Measurements from ENCODE around the gene MT1F. TPM values are rescaled to one million over a fixed set of nuclear protein-coding genes. Genes with fewer than 3 reads are reported as not detected.

The MT1F gene
- total and polyA plus RNA-seq, 9 donors, result 0.35 to 3.9 (median 1.3) TPM; not detected in 1

DNA sequence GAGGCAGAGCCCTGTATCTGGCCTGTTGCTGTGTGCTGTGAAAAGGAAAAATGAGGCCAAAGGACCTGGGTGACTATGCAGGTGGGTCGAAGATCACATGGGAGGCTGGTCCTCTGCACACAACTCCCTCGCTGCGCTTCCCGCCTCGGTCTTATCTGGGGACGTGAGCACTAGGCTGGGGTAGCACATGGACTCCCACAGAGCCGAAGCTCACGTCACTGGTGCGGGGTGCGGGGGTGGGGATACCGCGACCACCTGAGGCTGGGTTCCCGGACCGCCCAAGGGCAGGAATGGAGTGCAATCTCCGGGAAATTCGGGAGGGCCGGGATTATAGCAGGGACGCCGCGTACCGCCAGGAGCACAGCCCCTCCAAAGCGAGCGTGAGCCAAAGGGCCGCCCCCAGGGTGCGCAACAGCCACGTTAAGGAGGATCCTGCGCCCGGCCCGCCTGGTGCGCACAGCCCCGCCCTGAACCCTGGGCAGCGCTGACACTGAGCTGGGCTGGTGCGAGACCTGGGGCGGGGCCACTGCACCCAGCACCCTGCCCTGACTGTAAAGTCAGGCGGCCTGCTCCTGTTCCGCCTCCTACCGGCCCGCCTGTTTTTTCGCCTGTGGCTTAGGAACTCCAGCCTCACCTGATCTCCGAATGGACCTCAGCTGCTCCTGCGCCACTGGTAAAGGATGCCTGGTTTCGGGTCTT is 14.5 kb upstream of the MT1F start:
- no peaks in the 10 kb centered on the region for H3K36me3 ChIP-seq (ENCODE audit: control insufficient read depth, insufficient read depth, low read length)
- H3K4me1 ChIP-seq (ENCODE audit: control insufficient read depth, insufficient read depth, low read length), result peaks cover 17% of the 10 kb centered on the region
- no peaks in the 10 kb centered on the region for H3K9me3 ChIP-seq (replicated peaks; ENCODE audit: control insufficient read depth, low read depth, low read length)
- H3K4me3 ChIP-seq (ENCODE audit: low read length), result no peak overlapping the region
- 3% methylated on average over 35 of the region's 42 CpGs for WGBS (ENCODE audit: insufficient coverage)
- H3K27me3 ChIP-seq (ENCODE audit: control insufficient read depth, insufficient read depth, low read length), result peaks cover 90% of the 10 kb centered on the region
- DNase-seq, result peak; percentile 22
- no peak overlapping the region for H3K27ac ChIP-seq (ENCODE audit: low read length)

DNA sequence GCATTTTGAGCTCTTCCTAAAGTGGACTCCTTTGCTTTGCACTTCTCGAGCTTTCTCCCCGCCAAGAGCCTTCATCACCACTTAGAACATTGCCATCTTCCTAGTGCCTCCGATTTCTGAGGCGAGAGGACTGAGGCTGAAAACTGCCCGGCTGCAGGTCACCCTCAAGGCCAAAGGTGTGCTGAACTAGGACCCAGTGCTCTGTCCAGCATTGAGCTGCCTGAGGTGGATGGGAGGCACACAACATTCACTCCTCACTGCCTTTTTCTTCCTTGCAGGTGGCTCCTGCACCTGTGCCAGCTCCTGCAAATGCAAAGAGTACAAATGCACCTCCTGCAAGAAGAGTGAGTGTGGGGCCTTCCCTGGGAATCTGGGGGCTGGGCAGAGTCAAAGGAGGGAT is 13.9 kb upstream of the MT1F start:
- WGBS (ENCODE audit: insufficient coverage), result no CpG with 5 or more reads among the region's 5 CpGs
- H3K27ac ChIP-seq (ENCODE audit: low read length), result no peak overlapping the region

DNA sequence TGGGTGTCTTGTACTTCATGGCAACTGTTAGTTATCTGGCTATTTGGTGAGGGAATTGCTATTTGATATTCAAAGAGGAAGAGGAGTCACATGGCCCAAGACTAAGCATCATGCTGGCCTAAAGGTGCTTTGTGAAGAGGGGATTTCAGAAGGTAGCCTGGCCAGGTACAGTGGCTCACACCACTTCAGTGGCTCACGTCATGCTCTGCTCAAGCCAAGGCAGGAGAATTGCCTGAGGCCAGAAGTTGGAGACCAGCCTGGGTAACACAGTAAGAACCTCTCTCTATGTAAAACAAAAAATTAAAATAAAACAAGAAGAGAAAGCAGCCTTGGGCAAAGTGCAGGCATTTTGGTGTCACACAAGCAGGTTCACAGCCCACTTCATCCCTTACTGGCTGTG is 12.4 kb upstream of the MT1F start:
- H3K4me3 ChIP-seq (ENCODE audit: low read length), result no peak overlapping the region
- H3K4me1 ChIP-seq (ENCODE audit: control insufficient read depth, insufficient read depth, low read length), result peaks cover 9% of the 10 kb centered on the region
- no peak overlapping the region for H3K27ac ChIP-seq (ENCODE audit: low read length)
- H3K27me3 ChIP-seq (ENCODE audit: control insufficient read depth, insufficient read depth, low read length), result peaks cover 87% of the 10 kb centered on the region
- H3K36me3 ChIP-seq (ENCODE audit: control insufficient read depth, insufficient read depth, low read length), result no peaks in the 10 kb centered on the region
- H3K9me3 ChIP-seq (replicated peaks; ENCODE audit: control insufficient read depth, low read depth, low read length), result no peaks in the 10 kb centered on the region
- no CpG with 5 or more reads among the region's 1 CpG for WGBS (ENCODE audit: insufficient coverage)
- no peak for DNase-seq

More for the DNA sequence above, 13.9 kb upstream of the MT1F start:
- DNase-seq, result no peak
- H3K4me1 ChIP-seq (ENCODE audit: control insufficient read depth, insufficient read depth, low read length), result peaks cover 12% of the 10 kb centered on the region
- H3K4me3 ChIP-seq (ENCODE audit: low read length), result no peak overlapping the region
- H3K27me3 ChIP-seq (ENCODE audit: control insufficient read depth, insufficient read depth, low read length), result peaks cover 90% of the 10 kb centered on the region
- no peaks in the 10 kb centered on the region for H3K36me3 ChIP-seq (ENCODE audit: control insufficient read depth, insufficient read depth, low read length)
- no peaks in the 10 kb centered on the region for H3K9me3 ChIP-seq (replicated peaks; ENCODE audit: control insufficient read depth, low read depth, low read length)

DNA sequence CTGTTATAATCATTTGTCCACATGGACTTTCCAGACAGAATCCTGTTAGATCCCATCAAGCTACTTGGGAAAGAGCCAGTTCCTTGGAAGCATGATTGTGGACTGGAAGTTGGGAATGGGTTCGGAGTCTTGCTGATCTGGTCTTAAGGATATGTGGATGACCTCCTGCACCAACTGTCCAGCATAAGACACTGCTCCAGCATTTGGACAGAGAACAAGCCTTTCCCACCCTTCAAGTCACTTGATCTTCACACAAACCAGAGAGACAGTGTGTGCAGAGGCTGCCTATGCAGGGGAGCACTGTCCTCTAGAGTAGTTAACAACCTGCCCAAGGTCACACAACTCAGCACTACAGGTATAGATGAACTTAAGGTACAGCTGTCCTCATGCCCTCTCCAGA is 11.9 kb upstream of the MT1F start:
- H3K27me3 ChIP-seq (ENCODE audit: control insufficient read depth, insufficient read depth, low read length), result peaks cover 84% of the 10 kb centered on the region

DNA sequence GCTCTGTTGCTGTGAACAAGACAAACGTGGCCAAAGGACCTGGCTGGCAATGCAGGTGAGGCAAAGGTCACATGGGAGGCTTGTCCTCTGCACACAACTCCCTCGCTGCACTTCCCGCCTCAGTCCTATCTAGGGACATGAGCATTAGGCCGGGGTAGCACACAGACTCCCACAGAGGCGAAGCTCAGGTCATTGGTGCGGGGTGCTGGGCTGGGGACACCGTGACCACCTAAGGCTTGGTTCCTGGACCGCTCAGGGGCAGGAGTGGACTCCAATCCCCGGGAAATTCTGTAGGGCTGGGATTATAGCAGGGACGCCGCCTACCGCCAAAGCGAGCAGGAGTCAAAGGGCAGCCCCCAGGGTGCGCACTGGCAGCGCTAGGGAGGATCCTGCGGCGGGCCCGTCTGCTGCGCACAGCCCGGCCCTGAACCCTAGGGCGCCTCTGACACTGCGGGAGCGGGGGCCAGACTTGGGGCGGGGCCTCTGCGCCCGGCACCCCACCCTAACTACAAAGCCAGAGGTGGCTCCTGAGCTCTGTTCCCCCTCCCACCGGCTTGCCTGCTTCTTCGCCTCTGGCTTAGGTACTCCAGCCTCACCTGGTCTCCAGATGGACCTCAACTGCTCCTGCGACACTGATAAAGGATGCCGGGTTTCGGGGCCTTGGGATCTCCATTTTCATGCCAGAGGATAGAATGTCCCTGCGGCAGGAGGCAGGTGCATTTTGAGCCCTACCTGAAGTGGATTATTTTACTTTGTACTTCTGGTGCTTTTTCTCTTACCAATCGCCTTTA is 9.9 kb upstream of the MT1F start:
- Histone ChIP-seq H3K27me3 (ENCODE audit: control insufficient read depth, insufficient read depth, low read length) (peaks cover 82% of the 10 kb centered on the region), H3K36me3 (ENCODE audit: control insufficient read depth, insufficient read depth, low read length) (no peaks in the 10 kb centered on the region), H3K4me1 (ENCODE audit: control insufficient read depth, insufficient read depth, low read length) (peaks cover 9% of the 10 kb centered on the region), H3K4me3 (ENCODE audit: low read length) (no peak overlapping the region), H3K9me3 (replicated peaks; ENCODE audit: control insufficient read depth, low read depth, low read length) (no peaks in the 10 kb centered on the region), H3K27ac (ENCODE audit: low read length) (no peak overlapping the region)
- 10% methylated on average over 30 of the region's 33 CpGs for WGBS (ENCODE audit: insufficient coverage)
- DNase-seq, result no peak

More for the DNA sequence above, 11.9 kb upstream of the MT1F start:
- Histone ChIP-seq H3K27ac (ENCODE audit: low read length) (no peak overlapping the region), H3K36me3 (ENCODE audit: control insufficient read depth, insufficient read depth, low read length) (no peaks in the 10 kb centered on the region), H3K4me3 (ENCODE audit: low read length) (no peak overlapping the region), H3K4me1 (ENCODE audit: control insufficient read depth, insufficient read depth, low read length) (peaks cover 9% of the 10 kb centered on the region), H3K9me3 (replicated peaks; ENCODE audit: control insufficient read depth, low read depth, low read length) (no peaks in the 10 kb centered on the region)
- no peak for DNase-seq
- no CpG with 5 or more reads among the region's 1 CpG for WGBS (ENCODE audit: insufficient coverage)

DNA sequence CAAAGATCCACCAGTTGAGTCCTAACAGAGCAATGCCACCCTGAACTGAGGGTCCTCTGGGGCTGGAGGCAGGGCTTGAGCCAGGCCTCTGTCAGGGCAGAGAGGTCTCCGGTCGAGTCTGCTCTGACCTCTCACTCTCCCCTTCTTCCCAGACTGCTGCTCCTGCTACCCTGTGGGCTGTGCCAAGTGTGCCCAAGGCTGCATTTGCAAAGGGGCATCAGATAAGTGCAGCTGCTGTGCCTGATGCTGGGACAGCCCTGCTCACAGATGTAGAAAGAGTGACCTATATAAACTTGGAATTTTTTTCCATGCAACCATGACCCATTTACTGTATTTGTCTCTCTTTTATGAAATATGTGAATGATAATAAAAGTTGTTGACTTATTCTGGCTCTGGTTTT is 8.5 kb upstream of the MT1F start:
- H3K36me3 ChIP-seq (ENCODE audit: control insufficient read depth, insufficient read depth, low read length), result no peaks in the 10 kb centered on the region
- no peaks in the 10 kb centered on the region for H3K4me1 ChIP-seq (ENCODE audit: control insufficient read depth, insufficient read depth, low read length)
- H3K27ac ChIP-seq (ENCODE audit: low read length), result no peak overlapping the region
- 83% methylated on average over 2 of the region's 2 CpGs for WGBS (ENCODE audit: insufficient coverage)
- H3K27me3 ChIP-seq (ENCODE audit: control insufficient read depth, insufficient read depth, low read length), result peaks cover 70% of the 10 kb centered on the region
- H3K4me3 ChIP-seq (ENCODE audit: low read length), result no peak overlapping the region
- no peak for DNase-seq
- H3K9me3 ChIP-seq (replicated peaks; ENCODE audit: control insufficient read depth, low read depth, low read length), result no peaks in the 10 kb centered on the region

DNA sequence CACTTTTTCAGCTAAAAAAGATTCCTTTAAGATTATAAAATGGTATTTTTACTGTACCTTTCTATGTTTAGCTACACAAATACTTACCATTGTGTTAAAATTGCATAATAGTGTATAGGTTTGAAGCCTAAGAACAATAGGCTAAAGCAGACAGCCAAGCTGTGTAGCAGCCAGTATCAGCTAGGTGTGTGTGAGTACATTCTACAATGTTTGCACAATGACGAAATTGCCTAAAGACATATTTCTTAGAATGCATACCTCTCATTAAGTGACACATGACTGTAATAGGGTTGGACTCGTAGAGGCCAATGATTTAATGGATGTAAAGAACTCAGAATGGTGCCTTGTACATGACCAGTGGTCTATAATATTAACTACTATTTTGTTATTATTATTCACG is 7.9 kb upstream of the MT1F start:
- Histone ChIP-seq H3K4me3 (ENCODE audit: low read length) (no peak overlapping the region), H3K27ac (ENCODE audit: low read length) (no peak overlapping the region), H3K9me3 (replicated peaks; ENCODE audit: control insufficient read depth, low read depth, low read length) (no peaks in the 10 kb centered on the region), H3K27me3 (ENCODE audit: control insufficient read depth, insufficient read depth, low read length) (peaks cover 66% of the 10 kb centered on the region), H3K4me1 (ENCODE audit: control insufficient read depth, insufficient read depth, low read length) (no peaks in the 10 kb centered on the region), H3K36me3 (ENCODE audit: control insufficient read depth, insufficient read depth, low read length) (no peaks in the 10 kb centered on the region)
- no peak for DNase-seq
- WGBS (ENCODE audit: insufficient coverage), result no CpG with 5 or more reads among the region's 3 CpGs

DNA sequence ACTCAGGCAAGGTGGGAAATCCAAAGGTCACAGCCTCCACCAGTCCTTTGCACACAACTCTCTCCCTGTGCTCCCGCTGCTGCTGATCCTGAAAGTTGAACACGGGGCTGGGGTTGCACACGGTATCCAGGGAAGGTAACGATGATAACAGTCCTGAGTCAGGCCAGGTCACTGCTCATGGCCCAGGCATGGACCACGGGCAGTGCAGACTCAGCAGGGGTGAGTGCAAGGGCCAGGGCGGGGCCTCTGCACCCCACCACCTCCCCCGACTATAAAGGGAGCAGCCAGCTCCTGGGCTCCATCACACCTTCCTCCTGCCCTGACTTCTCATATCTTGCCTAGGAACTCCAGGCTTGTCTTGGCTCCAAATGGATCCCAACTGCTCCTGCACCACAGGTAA is 6.2 kb upstream of the MT1F start, which contains the start of gene MT1B:
Gene MT1B (plus strand): TSS at position 301 of the 400 bp plus-strand sequence. CDS start 68 bp downstream, at position 369.
- H3K27me3 ChIP-seq (ENCODE audit: control insufficient read depth, insufficient read depth, low read length), result peaks cover 56% of the 10 kb centered on the region
- no peak within 1 kb of the TSS for H3K4me3 ChIP-seq (ENCODE audit: low read length)
- H3K4me1 ChIP-seq (ENCODE audit: control insufficient read depth, insufficient read depth, low read length), result no peaks in the 10 kb centered on the region
- DNase-seq, result no peak
- H3K36me3 ChIP-seq (ENCODE audit: control insufficient read depth, insufficient read depth, low read length), result no peaks in the 10 kb centered on the region
- WGBS (ENCODE audit: insufficient coverage), result 46% methylated on average over 5 of the region's 7 CpGs
- H3K9me3 ChIP-seq (replicated peaks; ENCODE audit: control insufficient read depth, low read depth, low read length), result no peaks in the 10 kb centered on the region
- no peak within 1 kb of the TSS for H3K27ac ChIP-seq (ENCODE audit: low read length)

DNA sequence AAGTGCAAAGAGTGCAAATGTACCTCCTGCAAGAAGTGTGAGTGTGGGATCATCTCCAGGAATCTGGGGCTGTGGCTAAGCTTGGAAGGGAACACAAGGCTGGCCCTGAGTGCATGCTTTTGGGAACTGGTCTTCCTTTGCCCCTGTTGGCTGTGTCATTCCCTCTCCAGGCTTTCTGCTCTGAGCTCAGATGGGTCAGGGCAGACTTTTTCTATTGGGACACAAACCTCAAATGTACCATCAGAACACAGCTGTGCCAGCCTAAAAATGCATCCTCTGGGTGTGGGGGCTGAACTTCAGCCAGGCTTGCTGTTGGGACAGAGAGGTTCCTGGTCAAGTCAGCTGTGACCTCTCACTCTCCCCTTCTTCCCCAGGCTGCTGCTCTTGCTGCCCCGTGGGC is 5.2 kb upstream of the MT1F start:
- Histone ChIP-seq H3K27me3 (ENCODE audit: control insufficient read depth, insufficient read depth, low read length) (peaks cover 56% of the 10 kb centered on the region), H3K4me3 (ENCODE audit: low read length) (no peak overlapping the region), H3K27ac (ENCODE audit: low read length) (no peak overlapping the region), H3K36me3 (ENCODE audit: control insufficient read depth, insufficient read depth, low read length) (no peaks in the 10 kb centered on the region), H3K9me3 (replicated peaks; ENCODE audit: control insufficient read depth, low read depth, low read length) (no peaks in the 10 kb centered on the region), H3K4me1 (ENCODE audit: control insufficient read depth, insufficient read depth, low read length) (peaks cover 6% of the 10 kb centered on the region)
- DNase-seq, result no peak
- 89% methylated on average over 1 of the region's 1 CpG for WGBS (ENCODE audit: insufficient coverage)

DNA sequence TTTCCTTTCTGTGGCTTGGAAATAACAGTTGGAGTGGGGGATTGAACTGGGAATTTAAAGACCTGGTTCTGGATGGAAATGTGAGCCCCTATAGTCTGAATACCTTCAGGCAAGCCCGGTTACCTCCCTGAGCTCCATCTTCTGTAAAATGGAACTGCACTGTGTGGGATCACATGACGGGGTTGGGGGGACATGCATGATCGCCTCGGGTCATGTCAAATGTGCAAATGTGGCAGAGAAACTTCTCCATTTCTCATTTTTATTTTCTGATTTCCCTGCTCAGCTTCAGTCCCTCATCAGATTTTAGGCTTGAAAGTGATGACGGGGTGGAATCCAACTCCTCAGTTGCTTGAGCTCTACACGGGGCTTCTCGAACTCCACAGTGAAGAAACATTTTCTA is 4.5 kb upstream of the MT1F start:
- Histone ChIP-seq H3K27ac (ENCODE audit: low read length) (no peak overlapping the region), H3K27me3 (ENCODE audit: control insufficient read depth, insufficient read depth, low read length) (peaks cover 56% of the 10 kb centered on the region), H3K9me3 (replicated peaks; ENCODE audit: control insufficient read depth, low read depth, low read length) (no peaks in the 10 kb centered on the region), H3K4me3 (ENCODE audit: low read length) (no peak overlapping the region), H3K4me1 (ENCODE audit: control insufficient read depth, insufficient read depth, low read length) (peaks cover 12% of the 10 kb centered on the region), H3K36me3 (ENCODE audit: control insufficient read depth, insufficient read depth, low read length) (no peaks in the 10 kb centered on the region)
- no peak for DNase-seq
- WGBS (ENCODE audit: insufficient coverage), result 40% methylated on average over 1 of the region's 7 CpGs
